ENCODE measurements around the gene RIPOR2. TPM values are rescaled to one million over a fixed set of nuclear protein-coding genes. Genes with fewer than 3 reads are reported as not detected.

Gene RIPOR2
- total RNA-seq, 2 experiments from 2014 or later: 154 to 156 TPM

DNA sequence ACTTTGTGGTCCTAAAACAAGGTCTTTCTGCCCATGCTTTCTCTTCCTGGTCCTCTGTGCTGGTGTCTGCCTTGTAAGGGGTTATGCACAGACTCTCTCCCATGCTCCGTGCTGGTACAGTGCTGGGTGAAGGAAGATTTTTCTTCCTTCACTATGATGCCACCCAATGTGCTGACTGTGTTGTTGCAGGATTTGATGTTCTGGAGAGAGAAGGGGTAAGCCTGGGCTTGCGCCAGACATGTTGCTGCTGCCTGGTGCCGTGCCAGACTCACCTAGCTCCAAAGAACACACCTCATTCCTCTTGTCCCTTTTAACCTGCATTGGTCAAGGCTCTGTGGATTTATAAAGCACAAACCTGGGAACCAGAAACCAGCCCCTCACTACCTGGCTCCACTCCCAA, 108.6 kb downstream of the RIPOR2 start:
- Mint-ChIP-seq H3K27ac (peak overlapping the region; percentile 51), H3K36me3 (ENCODE audit: low read depth) (peaks cover 78% of the 10 kb centered on the region), H3K9me3 (ENCODE audit: insufficient read depth) (no peaks in the 10 kb centered on the region), H3K27me3 (ENCODE audit: low read depth) (no peaks in the 10 kb centered on the region), H3K4me1 (ENCODE audit: low read depth) (peaks cover under 1% of the 10 kb centered on the region), H3K4me3 (no peak overlapping the region)
- ChIA-PET POLR2A (no interaction called here), CTCF (interaction anchor here (0.7 kb wide), 1 partner anchor 191 kb away, joined by 3 read pairs; no protein-coding TSS in a partner anchor)
- no peak for ATAC-seq
- no peak for DNase-seq

DNA sequence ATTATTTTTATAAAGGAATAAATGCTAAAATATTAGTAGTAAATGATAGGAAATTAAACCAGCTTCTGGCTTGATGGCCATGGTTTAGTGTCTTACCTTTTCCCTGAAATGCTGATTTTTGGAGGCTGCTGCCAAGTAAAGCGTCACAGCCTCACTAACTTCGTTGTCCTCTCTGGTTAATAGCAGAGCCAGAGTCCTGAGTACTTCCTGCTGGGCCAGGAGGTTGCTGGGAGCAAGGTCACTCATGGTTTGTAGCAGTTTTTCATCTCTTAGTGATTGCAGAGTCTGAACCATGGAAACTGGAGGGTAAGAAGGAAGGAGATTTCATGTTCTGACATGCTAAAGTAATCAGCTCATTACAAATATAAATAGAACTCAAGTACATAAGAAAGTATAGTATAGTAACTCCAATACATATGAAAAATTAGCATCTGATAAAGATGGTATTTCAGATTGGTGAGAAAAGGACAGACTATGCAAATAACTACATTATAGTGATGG, 110.6 kb downstream of the RIPOR2 start:
- Mint-ChIP-seq H3K4me1 (ENCODE audit: low read depth) (peaks cover 6% of the 10 kb centered on the region), H3K9me3 (ENCODE audit: insufficient read depth) (no peaks in the 10 kb centered on the region), H3K27me3 (ENCODE audit: low read depth) (no peaks in the 10 kb centered on the region), H3K36me3 (ENCODE audit: low read depth) (peaks cover 73% of the 10 kb centered on the region), H3K4me3 (no peak overlapping the region), H3K27ac (no peak overlapping the region)
- ChIA-PET POLR2A (no interaction called here), CTCF (no interaction called here)
- no peak for DNase-seq
- ATAC-seq: no peak

DNA sequence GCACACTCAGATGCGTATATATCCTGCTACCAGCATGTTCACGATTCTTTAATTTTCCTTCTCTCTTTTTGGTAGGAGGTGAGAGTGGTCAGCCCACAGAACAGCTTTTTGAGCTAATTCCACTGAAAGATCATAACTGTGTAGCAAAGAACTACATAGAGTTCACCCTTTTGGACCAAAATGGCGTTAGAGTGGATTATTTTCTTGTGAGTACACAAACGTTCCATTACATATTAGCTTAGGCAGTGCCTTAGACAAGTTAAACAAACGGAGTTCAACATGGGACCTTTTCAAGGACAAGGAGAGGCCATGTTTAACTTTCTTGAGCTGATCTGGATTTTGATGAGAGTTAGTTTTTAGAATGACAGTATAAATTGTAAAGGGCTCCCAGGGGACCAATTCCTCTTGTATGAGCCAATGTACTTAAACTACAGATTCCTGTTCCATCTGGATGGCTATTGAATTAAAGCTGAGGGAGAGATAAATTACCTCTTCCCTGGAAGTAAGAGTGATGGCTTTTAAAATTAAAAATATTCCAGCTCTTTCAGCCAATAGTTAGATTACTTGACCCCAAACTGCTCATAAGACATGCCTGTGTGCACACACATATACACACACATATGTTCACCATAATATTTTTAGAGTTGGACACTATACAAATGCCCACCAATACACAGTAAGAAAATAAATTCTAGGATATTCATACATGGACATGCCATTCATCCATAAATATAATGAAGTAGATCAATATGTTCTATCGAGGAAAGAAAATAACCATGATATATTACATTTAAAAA, 111.4 kb downstream of the RIPOR2 start:
- CTCF ChIA-PET: interaction anchor here (1.1 kb wide), 1 partner anchor 110 kb away, joined by 3 read pairs; no protein-coding TSS in a partner anchor
- POLR2A ChIA-PET: no interaction called here
- peaks cover 6% of the 10 kb centered on the region for H3K4me1 Mint-ChIP-seq (ENCODE audit: low read depth)
- H3K27ac Mint-ChIP-seq: peak overlapping the region; percentile 54
- no peak for ATAC-seq
- H3K27me3 Mint-ChIP-seq (ENCODE audit: low read depth): no peaks in the 10 kb centered on the region
- no peak overlapping the region for H3K4me3 Mint-ChIP-seq
- H3K9me3 Mint-ChIP-seq (ENCODE audit: insufficient read depth): no peaks in the 10 kb centered on the region
- peaks cover 66% of the 10 kb centered on the region for H3K36me3 Mint-ChIP-seq (ENCODE audit: low read depth)
- DNase-seq: no peak

DNA sequence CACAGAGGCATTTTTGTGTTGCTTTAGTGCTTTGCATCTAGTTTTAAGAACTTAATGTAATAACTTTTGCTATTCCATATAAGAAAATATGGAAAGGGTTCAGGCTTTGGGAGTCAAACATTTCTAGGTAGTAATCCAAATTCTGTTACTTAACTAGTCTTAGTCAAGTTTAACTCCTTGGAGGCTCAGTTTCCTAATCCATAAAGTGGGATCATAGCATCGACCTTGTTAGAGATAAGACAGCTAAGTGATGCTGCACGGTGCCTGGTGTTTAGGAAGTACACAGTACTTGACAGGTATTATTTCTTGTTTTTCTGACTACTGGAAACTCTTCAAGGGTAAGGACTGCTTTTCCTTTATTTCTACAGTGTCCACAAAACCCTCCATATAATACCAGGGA, 112.6 kb downstream of the RIPOR2 start:
- no peak for ATAC-seq
- Mint-ChIP-seq H3K4me3 (no peak overlapping the region), H3K27me3 (ENCODE audit: low read depth) (no peaks in the 10 kb centered on the region), H3K27ac (no peak overlapping the region), H3K9me3 (ENCODE audit: insufficient read depth) (no peaks in the 10 kb centered on the region), H3K4me1 (ENCODE audit: low read depth) (peaks cover 6% of the 10 kb centered on the region), H3K36me3 (ENCODE audit: low read depth) (peaks cover 66% of the 10 kb centered on the region)
- POLR2A ChIA-PET: no interaction called here
- CTCF ChIA-PET: interaction anchor here (0.6 to 2.1 kb wide), 4 partner anchors 9 to 247 kb away, joined by 3 to 5 read pairs (median 3); no protein-coding TSS in a partner anchor
- DNase-seq: no peak

DNA sequence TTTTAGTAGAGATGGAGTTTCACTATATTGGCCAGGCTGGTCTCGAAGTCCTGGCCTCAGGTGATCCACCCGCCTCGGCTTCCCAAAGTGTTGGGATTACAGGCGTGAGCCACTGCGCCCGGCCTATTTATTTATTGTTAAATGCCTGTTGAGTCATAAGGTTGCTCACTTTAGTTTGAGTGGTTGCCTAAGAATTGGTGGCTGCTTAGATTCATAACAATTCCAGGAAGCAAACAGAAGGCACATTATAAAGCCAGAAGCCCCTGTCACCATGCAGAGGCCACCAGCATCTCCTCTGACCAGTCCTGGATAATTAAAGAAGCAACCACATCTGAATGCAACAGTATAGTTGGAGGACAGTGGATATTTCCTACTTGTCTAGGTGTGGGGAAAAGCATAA, 113.1 kb downstream of the RIPOR2 start:
- ChIA-PET POLR2A (no interaction called here), CTCF (interaction anchor here (0.6 to 2.1 kb wide), 5 partner anchors 10 to 248 kb away, joined by 3 to 5 read pairs (median 3); no protein-coding TSS in a partner anchor)
- peaks cover 6% of the 10 kb centered on the region for H3K4me1 Mint-ChIP-seq (ENCODE audit: low read depth)
- no peaks in the 10 kb centered on the region for H3K9me3 Mint-ChIP-seq (ENCODE audit: insufficient read depth)
- H3K27me3 Mint-ChIP-seq (ENCODE audit: low read depth): no peaks in the 10 kb centered on the region
- peaks cover 65% of the 10 kb centered on the region for H3K36me3 Mint-ChIP-seq (ENCODE audit: low read depth)
- H3K27ac Mint-ChIP-seq: no peak overlapping the region
- H3K4me3 Mint-ChIP-seq: no peak overlapping the region
- ATAC-seq (no peak), DNase-seq (no peak)

DNA sequence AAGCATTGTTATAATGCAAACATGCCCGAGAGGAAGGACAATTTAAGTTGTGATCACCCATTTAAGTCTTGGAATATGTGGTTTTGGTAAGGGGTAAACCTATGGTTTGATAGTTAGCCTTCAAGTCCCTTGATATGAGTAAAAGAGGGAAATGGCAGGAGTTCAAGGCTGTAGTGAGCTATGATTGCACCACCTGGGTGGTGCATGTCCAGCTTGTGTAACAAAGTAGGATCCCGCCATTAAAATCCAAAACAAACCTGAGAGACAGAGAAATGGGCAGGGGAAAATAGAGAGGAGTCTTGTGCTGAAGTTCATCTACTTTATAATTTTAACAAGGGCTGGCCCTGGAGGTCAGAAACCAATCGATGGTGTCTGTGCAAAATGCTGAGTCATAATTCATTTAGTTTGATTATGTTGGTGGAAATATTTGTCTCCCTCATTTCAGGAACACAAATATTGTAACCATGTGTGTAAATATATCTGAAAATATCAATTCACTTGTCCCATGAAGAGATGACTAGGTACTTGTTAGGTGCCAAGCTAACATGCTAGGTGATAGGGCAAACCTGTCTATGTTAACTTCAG, 113.8 kb downstream of the RIPOR2 start:
- no peaks in the 10 kb centered on the region for H3K27me3 Mint-ChIP-seq (ENCODE audit: low read depth)
- H3K27ac Mint-ChIP-seq: peak overlapping the region; percentile 18
- ATAC-seq (no peak), DNase-seq (no peak)
- ChIA-PET CTCF (interaction anchor here (1.1 to 2.1 kb wide), 4 partner anchors 10 to 196 kb away, joined by 3 to 5 read pairs (median 4); no protein-coding TSS in a partner anchor), POLR2A (no interaction called here)
- peaks cover 59% of the 10 kb centered on the region for H3K36me3 Mint-ChIP-seq (ENCODE audit: low read depth)
- H3K4me3 Mint-ChIP-seq: no peak overlapping the region
- H3K4me1 Mint-ChIP-seq (ENCODE audit: low read depth): peaks cover 6% of the 10 kb centered on the region
- H3K9me3 Mint-ChIP-seq (ENCODE audit: insufficient read depth): no peaks in the 10 kb centered on the region

DNA sequence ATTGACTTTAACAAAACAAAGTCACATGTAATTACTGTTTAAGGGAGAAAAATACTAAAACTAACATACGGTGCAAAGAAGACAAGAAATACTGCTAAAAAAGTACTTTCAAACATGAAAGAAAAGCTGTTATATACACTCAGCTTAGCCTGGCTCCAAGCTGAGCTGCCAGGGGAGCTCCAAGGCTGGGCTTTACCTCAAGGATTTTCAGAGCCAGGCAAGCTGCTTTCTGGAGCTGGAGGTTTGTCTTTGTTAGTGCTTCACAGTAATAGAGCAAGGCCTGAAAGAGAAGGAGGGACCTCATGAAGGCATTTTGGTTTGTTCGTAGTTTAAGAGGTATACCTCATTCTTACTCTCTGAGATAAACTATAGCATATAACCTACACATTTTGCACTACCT, 117.4 kb downstream of the RIPOR2 start:
- Mint-ChIP-seq H3K9me3 (ENCODE audit: insufficient read depth) (no peaks in the 10 kb centered on the region), H3K4me1 (ENCODE audit: low read depth) (peaks cover 6% of the 10 kb centered on the region), H3K4me3 (no peak overlapping the region), H3K36me3 (ENCODE audit: low read depth) (peaks cover 35% of the 10 kb centered on the region), H3K27ac (no peak overlapping the region), H3K27me3 (ENCODE audit: low read depth) (no peaks in the 10 kb centered on the region)
- DNase-seq (no peak), ATAC-seq (no peak)
- CTCF ChIA-PET: interaction anchor here (1.0 to 1.4 kb wide), 3 partner anchors 10 to 39 kb away, joined by 3 to 5 read pairs (median 3); no protein-coding TSS in a partner anchor
- POLR2A ChIA-PET: no interaction called here

DNA sequence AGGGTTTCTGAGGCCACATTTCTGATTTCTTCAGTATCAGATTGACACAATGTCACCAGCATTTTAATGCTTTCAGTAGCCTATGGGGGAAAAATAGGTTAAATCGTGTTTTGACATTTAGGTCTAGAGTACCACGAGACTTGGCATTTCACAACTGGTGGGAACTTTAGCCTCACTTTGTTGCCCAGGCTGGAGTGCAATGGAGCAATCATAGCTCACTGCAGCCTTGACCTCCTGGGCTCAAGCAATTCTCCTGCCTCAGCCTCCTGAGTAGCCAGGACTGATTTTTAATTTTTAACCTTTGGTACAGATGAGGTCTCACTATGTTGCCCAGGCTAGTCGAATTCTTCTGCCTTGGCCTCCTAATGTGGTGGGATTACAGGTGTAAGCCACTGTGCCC, 126.0 kb downstream of the RIPOR2 start:
- H3K27me3 Mint-ChIP-seq (ENCODE audit: low read depth): no peaks in the 10 kb centered on the region
- H3K4me1 Mint-ChIP-seq (ENCODE audit: low read depth): no peaks in the 10 kb centered on the region
- H3K9me3 Mint-ChIP-seq (ENCODE audit: insufficient read depth): no peaks in the 10 kb centered on the region
- ATAC-seq (no peak), DNase-seq (no peak)
- ChIA-PET POLR2A (no interaction called here), CTCF (interaction anchor here (1.3 kb wide), 1 partner anchor 208 kb away, joined by 3 read pairs; no protein-coding TSS in a partner anchor)
- peaks cover 52% of the 10 kb centered on the region for H3K36me3 Mint-ChIP-seq (ENCODE audit: low read depth)
- no peak overlapping the region for H3K27ac Mint-ChIP-seq
- H3K4me3 Mint-ChIP-seq: no peak overlapping the region

DNA sequence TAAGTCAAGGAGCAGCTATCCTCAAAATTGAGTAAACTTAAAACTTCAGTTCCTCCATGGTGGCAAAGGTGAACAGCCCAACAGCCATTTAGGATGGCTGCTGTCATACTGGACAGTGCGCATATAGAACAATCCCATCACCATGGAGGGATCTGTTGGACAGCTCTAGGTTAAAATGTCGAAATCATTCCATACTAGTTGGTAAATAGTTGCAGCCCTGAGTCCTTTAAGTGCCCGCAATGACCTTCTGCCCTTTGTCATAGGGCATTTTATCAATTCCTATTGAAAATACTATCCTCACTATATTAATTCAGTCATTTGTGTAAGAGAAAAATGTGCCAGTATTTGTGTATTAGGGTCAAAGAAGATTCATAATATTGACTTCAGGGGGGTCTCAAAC, 128.2 kb downstream of the RIPOR2 start:
- peaks cover 66% of the 10 kb centered on the region for H3K36me3 Mint-ChIP-seq (ENCODE audit: low read depth)
- CTCF ChIA-PET: interaction anchor here (1.1 to 1.5 kb wide), 2 partner anchors 210 to 263 kb away, joined by 3 read pairs; no protein-coding TSS in a partner anchor
- POLR2A ChIA-PET: interaction anchor here (1.0 to 1.3 kb wide), 2 partner anchors 32 to 33 kb away, joined by 3 to 4 read pairs; no protein-coding TSS in a partner anchor
- ATAC-seq (no peak), DNase-seq (no peak)
- H3K9me3 Mint-ChIP-seq (ENCODE audit: insufficient read depth): no peaks in the 10 kb centered on the region
- no peak overlapping the region for H3K4me3 Mint-ChIP-seq
- H3K27ac Mint-ChIP-seq: no peak overlapping the region
- H3K27me3 Mint-ChIP-seq (ENCODE audit: low read depth): no peaks in the 10 kb centered on the region
- no peaks in the 10 kb centered on the region for H3K4me1 Mint-ChIP-seq (ENCODE audit: low read depth)

DNA sequence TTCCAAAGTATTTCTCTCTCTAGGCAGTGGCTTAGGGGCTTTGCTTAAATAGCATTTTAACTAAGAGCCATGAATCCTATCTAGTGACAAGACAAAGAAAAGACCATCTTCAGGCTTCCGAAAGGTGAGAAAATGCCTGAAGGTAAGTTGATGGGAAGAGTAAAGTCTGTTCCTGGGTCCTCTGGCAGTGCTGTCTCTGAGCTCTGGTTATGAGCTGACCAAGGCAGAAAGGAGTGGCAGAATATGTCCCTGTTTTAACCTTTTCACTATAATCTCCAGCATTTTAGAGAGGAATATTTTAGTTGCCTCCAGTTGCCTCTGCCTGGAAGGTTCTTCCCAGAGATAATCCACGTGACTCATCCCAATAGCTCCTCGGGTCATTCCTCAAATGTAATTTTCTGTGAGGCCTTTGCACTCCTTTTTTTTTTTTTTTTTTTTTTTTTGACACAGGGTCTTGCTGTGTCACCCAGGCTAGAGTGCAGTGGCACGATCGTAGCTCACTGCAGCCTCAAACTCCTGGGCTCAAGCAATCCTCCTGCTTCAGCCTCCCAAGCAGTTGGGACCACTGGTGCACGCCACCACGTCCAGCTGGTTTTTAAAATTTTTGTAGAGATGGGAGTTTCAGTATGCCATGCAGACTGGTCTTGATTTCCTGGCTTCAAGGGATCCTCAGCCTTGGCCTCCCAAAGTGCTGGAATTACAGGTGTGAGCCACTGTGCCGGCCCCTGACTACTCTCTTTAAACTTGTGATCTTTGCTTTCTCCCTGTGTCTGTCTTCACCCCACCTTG, 133.3 kb downstream of the RIPOR2 start:
- ChIA-PET CTCF (no interaction called here), POLR2A (no interaction called here)
- Mint-ChIP-seq H3K9me3 (ENCODE audit: insufficient read depth) (no peaks in the 10 kb centered on the region), H3K27ac (peak overlapping the region; percentile 62), H3K4me1 (ENCODE audit: low read depth) (peaks cover 2% of the 10 kb centered on the region), H3K4me3 (no peak overlapping the region), H3K27me3 (ENCODE audit: low read depth) (no peaks in the 10 kb centered on the region), H3K36me3 (ENCODE audit: low read depth) (peaks cover 53% of the 10 kb centered on the region)
- no peak for ATAC-seq
- no peak for DNase-seq

DNA sequence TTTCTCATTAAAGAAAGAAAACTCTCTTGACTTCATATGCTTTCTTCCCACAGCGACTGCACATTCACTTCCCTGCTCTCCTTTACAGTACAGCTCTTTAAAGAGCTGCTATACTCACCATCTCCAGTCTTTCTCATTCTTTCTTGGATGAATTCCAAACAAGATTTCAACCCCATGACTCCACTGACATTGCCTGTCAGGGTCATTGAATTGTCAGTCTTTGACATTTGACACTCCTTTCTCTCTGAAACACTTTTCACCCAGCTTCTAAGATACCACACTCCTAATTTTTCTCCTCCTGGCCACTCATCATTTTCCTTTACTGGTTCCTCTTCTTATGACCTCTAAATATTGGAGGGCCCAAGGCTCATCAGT, 136.2 kb downstream of the RIPOR2 start:
- POLR2A ChIA-PET: no interaction called here
- Mint-ChIP-seq H3K4me3 (no peak overlapping the region), H3K4me1 (ENCODE audit: low read depth) (peaks cover 2% of the 10 kb centered on the region), H3K27me3 (ENCODE audit: low read depth) (no peaks in the 10 kb centered on the region), H3K9me3 (ENCODE audit: insufficient read depth) (no peaks in the 10 kb centered on the region), H3K27ac (peak overlapping the region; percentile 22), H3K36me3 (ENCODE audit: low read depth) (peaks cover 34% of the 10 kb centered on the region)
- CTCF ChIA-PET: no interaction called here
- no peak for DNase-seq
- no peak for ATAC-seq

All from activated CD8-positive, alpha-beta T cell treated with anti-CD3 and anti-CD28 coated beads, Interleukin-2, amount 10 ng/mL, durations not matched to agents 7 days and 5 days (primary cell).